Measurements from ENCODE around the gene GARRE1. TPM values are rescaled to one million over a fixed set of nuclear protein-coding genes. Genes with fewer than 3 reads are reported as not detected.

Gene GARRE1
- total RNA-seq, 4 donors from 2014 or later: 16.7 to 27.8 (median 22.7) TPM

- TF ChIP-seq EP300 (IDR thresholded peaks at IDR 0.05; ENCODE audit: low read depth) (no peak), POLR2AphosphoS5 (IDR thresholded peaks at IDR 0.05) (peak in 2 of 3 donors; percentile 18 to 44), POLR2A (IDR thresholded peaks at IDR 0.05) (peak; percentile 23)
- H3K27me3 ChIP-seq: no peaks in the 10 kb centered on the region
- intact Hi-C loops (cut with DNase I; ENCODE audit: low total_unique reads) (no loop called here), in situ Hi-C loops (cut with MboI; ENCODE audit: low pct_ligation_motif_present in 1 of 4, low pct_unique_long_range_greater_than_20kb in 1 of 4, low sequenced_read_pairs in 3 of 4) (no loop called here)
- no peaks in the 10 kb centered on the region for H3K9me3 ChIP-seq
- DNase-seq: peak; percentile 51
- H3K4me1 ChIP-seq: peaks cover 11 to 29% (median 19%) of the 10 kb centered on the region in 4 donors
- H3K4me3 ChIP-seq: no peak overlapping the region
- 19 to 33% methylated on average over 3 to 5 of the region's 5 CpGs for WGBS, 2 donors (ENCODE audit: low coverage in 1 of 2)
- H3K36me3 ChIP-seq: no peaks in the 10 kb centered on the region
- peak overlapping the region; percentile 60 to 74 (median 68) for H3K27ac ChIP-seq
Measured at GRCh38 chr19:34269968-34270621, 15.7 kb downstream of the GARRE1 start.

- TF ChIP-seq CTCF (IDR thresholded peaks at IDR 0.05) (no peak), EP300 (IDR thresholded peaks at IDR 0.05; ENCODE audit: low read depth) (no peak), POLR2AphosphoS5 (IDR thresholded peaks at IDR 0.05) (no peak), POLR2A (IDR thresholded peaks at IDR 0.05) (no peak)
- in situ Hi-C loops (cut with MboI; ENCODE audit: low pct_ligation_motif_present in 1 of 4, low pct_unique_long_range_greater_than_20kb in 1 of 4, low sequenced_read_pairs in 3 of 4) (no loop called here), intact Hi-C loops (cut with DNase I; ENCODE audit: low total_unique reads) (no loop called here)
- no peaks in the 10 kb centered on the region for H3K9me3 ChIP-seq
- H3K27me3 ChIP-seq: no peaks in the 10 kb centered on the region
- no peak overlapping the region for H3K4me3 ChIP-seq
- 82 to 87% methylated on average over 4 of the region's 4 CpGs for WGBS, 2 donors (ENCODE audit: low coverage in 1 of 2)
- no peaks in the 10 kb centered on the region for H3K36me3 ChIP-seq
- peaks cover 17 to 43% (median 19%) of the 10 kb centered on the region in 4 donors for H3K4me1 ChIP-seq
- no peak overlapping the region for H3K27ac ChIP-seq
- DNase-seq: no peak
Measured at GRCh38 chr19:34273121-34273520, 18.8 kb downstream of the GARRE1 start.

DNA sequence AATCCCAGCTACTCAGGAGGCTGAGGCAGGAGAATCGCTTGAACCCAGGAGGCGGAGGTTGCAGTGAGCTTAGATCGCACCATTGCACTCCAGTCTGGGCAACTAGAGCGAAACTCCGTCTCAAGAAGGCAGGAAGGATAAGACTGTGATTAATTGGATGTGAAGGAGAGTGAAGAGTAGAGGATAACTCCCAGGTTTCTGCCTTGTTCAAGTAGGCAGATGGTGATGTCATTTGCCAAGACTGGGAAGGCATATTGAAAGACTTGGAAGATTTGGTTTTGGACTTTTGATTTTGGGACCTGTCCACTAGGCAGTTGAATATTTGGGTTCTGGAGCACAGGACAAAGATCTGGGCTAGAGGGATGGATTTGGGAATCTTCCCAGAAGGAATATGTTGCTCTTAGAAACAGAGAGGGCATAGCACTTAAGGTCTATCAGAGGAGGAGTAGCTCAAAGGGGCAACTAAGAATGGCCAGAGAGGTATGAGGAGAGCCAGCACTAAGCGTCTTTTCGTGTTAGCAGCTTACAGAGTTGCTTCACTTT is 20.0 kb downstream of the GARRE1 start:
- Histone ChIP-seq H3K27ac (peak overlapping the region in 2 of 4 donors; percentile 11 to 26), H3K9me3 (no peaks in the 10 kb centered on the region), H3K4me3 (no peak overlapping the region), H3K4me1 (peaks cover 16 to 38% (median 17%) of the 10 kb centered on the region in 4 donors), H3K36me3 (no peaks in the 10 kb centered on the region), H3K27me3 (no peaks in the 10 kb centered on the region)
- 75 to 85% methylated on average over 2 to 7 of the region's 7 CpGs for WGBS, 2 donors (ENCODE audit: low coverage in 1 of 2)
- in situ Hi-C loops (cut with MboI; ENCODE audit: low pct_ligation_motif_present in 1 of 4, low pct_unique_long_range_greater_than_20kb in 1 of 4, low sequenced_read_pairs in 3 of 4) (no loop called here), intact Hi-C loops (cut with DNase I; ENCODE audit: low total_unique reads) (no loop called here)
- DNase-seq: no peak
- no peak for TF ChIP-seq POLR2A (IDR thresholded peaks at IDR 0.05)
- TF ChIP-seq CTCF (IDR thresholded peaks at IDR 0.05): no peak
- no peak for TF ChIP-seq POLR2AphosphoS5 (IDR thresholded peaks at IDR 0.05)
- no peak for TF ChIP-seq EP300 (IDR thresholded peaks at IDR 0.05; ENCODE audit: low read depth)

DNA sequence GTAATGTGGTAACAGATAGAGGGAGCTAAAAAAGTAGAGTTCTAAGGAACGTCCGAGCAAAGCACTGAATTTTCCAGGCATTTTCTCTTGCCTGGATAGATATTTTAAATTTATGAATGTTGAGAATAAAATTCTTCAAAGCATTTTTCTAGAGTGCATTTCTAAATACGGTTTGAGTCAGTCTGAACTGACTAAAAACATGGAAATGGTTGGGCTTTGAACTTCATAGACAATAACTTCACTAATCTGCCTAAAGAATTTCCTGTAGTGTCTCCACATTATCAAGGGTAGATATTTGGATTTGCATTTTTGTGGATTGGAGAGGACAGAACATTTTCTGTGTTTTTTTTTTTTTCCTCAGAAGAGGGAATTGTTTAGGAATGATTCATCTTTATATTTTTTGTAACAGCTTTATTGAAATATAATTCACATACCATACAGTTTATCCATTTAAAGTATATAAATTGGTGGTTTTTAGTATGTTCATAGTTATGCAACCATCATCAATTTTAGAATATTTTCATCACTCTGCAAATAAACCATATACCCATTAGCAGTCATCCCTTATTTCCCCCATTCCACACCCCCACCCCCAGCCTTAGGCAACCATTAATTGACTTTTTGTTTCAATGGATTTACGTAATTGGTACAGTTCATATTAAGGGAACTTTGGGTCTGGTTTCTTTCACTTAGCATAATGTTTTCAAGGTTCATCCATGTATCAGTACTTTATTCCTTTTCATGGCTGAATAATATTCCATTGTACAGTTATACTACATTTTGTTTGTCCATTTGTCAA is 20.7 kb downstream of the GARRE1 start:
- Histone ChIP-seq H3K9me3 (no peaks in the 10 kb centered on the region), H3K27ac (peak overlapping the region in 2 of 4 donors; percentile 11 to 26), H3K27me3 (no peaks in the 10 kb centered on the region), H3K36me3 (no peaks in the 10 kb centered on the region), H3K4me3 (no peak overlapping the region), H3K4me1 (peaks cover 10 to 32% (median 11%) of the 10 kb centered on the region in 4 donors)
- intact Hi-C loops (cut with DNase I; ENCODE audit: low total_unique reads): no loop called here
- DNase-seq: no peak
- in situ Hi-C loops (cut with MboI; ENCODE audit: low pct_ligation_motif_present in 1 of 4, low pct_unique_long_range_greater_than_20kb in 1 of 4, low sequenced_read_pairs in 3 of 4): no loop called here
- 58 to 70% methylated on average over 4 of the region's 4 CpGs for WGBS, 2 donors (ENCODE audit: low coverage in 1 of 2)
- no peak for TF ChIP-seq CTCF (IDR thresholded peaks at IDR 0.05)
- TF ChIP-seq POLR2AphosphoS5 (IDR thresholded peaks at IDR 0.05): no peak
- TF ChIP-seq POLR2A (IDR thresholded peaks at IDR 0.05): no peak
- TF ChIP-seq EP300 (IDR thresholded peaks at IDR 0.05; ENCODE audit: low read depth): no peak

Data from transverse colon (tissue), 4 donors.